Trophoblast cell (in vitro differentiated cells and primary cell): Measurements from ENCODE around the gene CELF4.

Experiments
- DNase-seq, 2 donors: peaks; one replicate each; pipeline ENCODE4 v3.0.0-alpha.2; 2016
- H2AFZ ChIP-seq: 2 replicates; pipeline ENCODE4 v1.6.1; 2013; ENCODE audit warnings: low read length, moderate library complexity, mild to moderate bottlenecking; ENCODE audit not compliant: insufficient read depth, poor library complexity
- H2AK5ac ChIP-seq: 2 replicates; pipeline ENCODE4 v1.6.1; 2013; ENCODE audit warnings: mild to moderate bottlenecking, low read length
- H2BK120ac ChIP-seq: 2 replicates; pipeline ENCODE4 v1.6.1; 2013; ENCODE audit warnings: low read length, mild to moderate bottlenecking, moderate library complexity; ENCODE audit not compliant: insufficient read depth, poor library complexity
- H2BK12ac ChIP-seq: 2 replicates; pipeline ENCODE4 v1.6.1; 2013; ENCODE audit warnings: mild to moderate bottlenecking, low read length, moderate library complexity
- H2BK5ac ChIP-seq: 2 replicates; pipeline ENCODE4 v1.6.1; 2013; ENCODE audit warnings: low read length, low read depth, moderate library complexity, mild to moderate bottlenecking; ENCODE audit not compliant: poor library complexity
- H3K14ac ChIP-seq: 2 replicates; pipeline ENCODE4 v1.6.1; 2013; ENCODE audit warnings: mild to moderate bottlenecking, low read length
- H3K18ac ChIP-seq: 2 replicates; pipeline ENCODE4 v1.6.1; 2013; ENCODE audit warnings: mild to moderate bottlenecking, low read length
- H3K23ac ChIP-seq: 2 replicates; pipeline ENCODE4 v1.6.1; 2013; ENCODE audit warnings: low read length
- H3K27ac ChIP-seq: 2 replicates; pipeline ENCODE4 v1.5.1; 2013; ENCODE audit warnings: low read depth, mild to moderate bottlenecking, inconsistent platforms, low read length, moderate library complexity
- H3K27me3 ChIP-seq: 2 replicates; pipeline ENCODE4 v1.6.1; 2013; ENCODE audit warnings: inconsistent platforms, mild to moderate bottlenecking, low read length, moderate library complexity; ENCODE audit not compliant: insufficient read depth
- H3K36me3 ChIP-seq, 2 experiments: 1 replicate in 1 of 2; 2 replicates in 1 of 2; pipeline ENCODE4 v1.6.1; 2013; ENCODE audit warnings: low read length in 2 of 2, mild to moderate bottlenecking in 2 of 2, moderate library complexity in 1 of 2; ENCODE audit not compliant: insufficient read depth in 2 of 2, control insufficient read depth in 1 of 2
- H3K4ac ChIP-seq: 2 replicates; pipeline ENCODE4 v1.6.1; 2013; ENCODE audit warnings: low read depth, mild to moderate bottlenecking, low read length, moderate library complexity
- H3K4me1 ChIP-seq, 2 experiments: 1 replicate in 1 of 2; 2 replicates in 1 of 2; pipeline ENCODE4 v1.6.1; 2013; ENCODE audit warnings: low read length in 2 of 2, mild to moderate bottlenecking in 2 of 2, moderate library complexity in 1 of 2; ENCODE audit not compliant: insufficient read depth in 2 of 2, control insufficient read depth in 1 of 2
- H3K4me2 ChIP-seq: 2 replicates; pipeline ENCODE4 v1.6.1; 2013; ENCODE audit warnings: inconsistent platforms, mild to moderate bottlenecking, low read length, moderate library complexity
- H3K4me3 ChIP-seq: 2 replicates; pipeline ENCODE4 v1.5.1; 2013; ENCODE audit warnings: mild to moderate bottlenecking, low read depth, low read length, inconsistent platforms
- H3K79me1 ChIP-seq: one replicate; pipeline ENCODE4 v1.6.1; 2013; ENCODE audit warnings: low read length
- H3K79me2 ChIP-seq: 2 replicates; pipeline ENCODE4 v1.6.1; 2013; ENCODE audit warnings: low read length, mild to moderate bottlenecking; ENCODE audit not compliant: control insufficient read depth, insufficient read depth, poor library complexity
- H3K9ac ChIP-seq: 2 replicates; pipeline ENCODE4 v1.6.1; 2013; ENCODE audit warnings: mild to moderate bottlenecking, low read length
- H3K9me3 ChIP-seq: 2 replicates; pipeline ENCODE4 v1.6.1; 2013; ENCODE audit warnings: low read depth, mild to moderate bottlenecking, control low read depth, inconsistent platforms, low read length; ENCODE audit not compliant: insufficient read depth
- H4K12ac ChIP-seq: 2 replicates; pipeline ENCODE4 v1.6.1; 2013; ENCODE audit warnings: low read depth, mild to moderate bottlenecking, low read length, moderate library complexity
- H4K8ac ChIP-seq: 2 replicates; pipeline ENCODE4 v1.6.1; 2013; ENCODE audit warnings: low read depth, mild to moderate bottlenecking, low read length, moderate library complexity
- H4K91ac ChIP-seq: one replicate; pipeline ENCODE4 v1.6.1; 2013; ENCODE audit warnings: low read depth, mild to moderate bottlenecking, low read length, moderate library complexity
- WGBS: extraction: QIAGEN DNeasy Blood & Tissue Kit; methylation state at CpG from one replicate; pipeline ENCODE4 v1.1.7; 2013; ENCODE audit warnings: missing lambda C conversion rate; ENCODE audit not compliant: insufficient read length, insufficient coverage; ENCODE audit errors: extremely low coverage; 5-methylcytosine and 5-hydroxymethylcytosine counted together

CELF4 gene

GRCh38 chr18:37512400-37512799 lies 53.2 kb downstream of the CELF4 start:
- no peak overlapping the region for H2AFZ ChIP-seq
- no peak overlapping the region for H2BK120ac ChIP-seq
- H3K27me3 ChIP-seq = no peaks in the 10 kb centered on the region
- no peak overlapping the region for H2BK12ac ChIP-seq
- H3K4me2 ChIP-seq = no peak overlapping the region
- no peaks in the 10 kb centered on the region for H3K4me1 ChIP-seq
- no peak overlapping the region for H3K27ac ChIP-seq
- no peak overlapping the region for H3K4ac ChIP-seq
- H3K36me3 ChIP-seq = no peaks in the 10 kb centered on the region
- H2BK5ac ChIP-seq = no peak overlapping the region
- no peak overlapping the region for H3K18ac ChIP-seq
- H2AK5ac ChIP-seq = no peak overlapping the region
- no peak overlapping the region for H3K14ac ChIP-seq
- peaks cover 5% of the 10 kb centered on the region for H3K9me3 ChIP-seq
- no peaks in the 10 kb centered on the region for H3K79me1 ChIP-seq
- H3K9ac ChIP-seq = no peak overlapping the region
- WGBS = no CpG with 5 or more reads among the region's 2 CpGs
- DNase-seq = no peak
- no peak overlapping the region for H3K23ac ChIP-seq
- no peak overlapping the region for H3K4me3 ChIP-seq
- H4K8ac ChIP-seq = no peak overlapping the region
- H4K91ac ChIP-seq = no peak overlapping the region
- no peak overlapping the region for H4K12ac ChIP-seq
- H3K79me2 ChIP-seq = no peaks in the 10 kb centered on the region

GRCh38 chr18:37511721-37512298 lies 53.8 kb downstream of the CELF4 start:
- no CpG with 5 or more reads among the region's 9 CpGs for WGBS
- no peaks in the 10 kb centered on the region for H3K79me2 ChIP-seq
- no peak overlapping the region for H3K18ac ChIP-seq
- H3K79me1 ChIP-seq = no peaks in the 10 kb centered on the region
- no peak for DNase-seq
- H3K4me3 ChIP-seq = no peak overlapping the region
- no peak overlapping the region for H3K4me2 ChIP-seq
- H3K4me1 ChIP-seq = peaks cover 0 to 2% of the 10 kb centered on the region in 2 experiments
- H2BK120ac ChIP-seq = no peak overlapping the region
- no peak overlapping the region for H3K23ac ChIP-seq
- H4K8ac ChIP-seq = no peak overlapping the region
- no peak overlapping the region for H3K9ac ChIP-seq
- no peak overlapping the region for H4K12ac ChIP-seq
- peaks cover 5% of the 10 kb centered on the region for H3K9me3 ChIP-seq
- H2AK5ac ChIP-seq = no peak overlapping the region
- H3K27ac ChIP-seq = no peak overlapping the region
- H4K91ac ChIP-seq = no peak overlapping the region
- H2AFZ ChIP-seq = no peak overlapping the region
- H3K27me3 ChIP-seq = no peaks in the 10 kb centered on the region
- no peak overlapping the region for H2BK5ac ChIP-seq
- no peak overlapping the region for H3K4ac ChIP-seq
- no peak overlapping the region for H2BK12ac ChIP-seq
- no peak overlapping the region for H3K14ac ChIP-seq
- H3K36me3 ChIP-seq = no peaks in the 10 kb centered on the region

DNA sequence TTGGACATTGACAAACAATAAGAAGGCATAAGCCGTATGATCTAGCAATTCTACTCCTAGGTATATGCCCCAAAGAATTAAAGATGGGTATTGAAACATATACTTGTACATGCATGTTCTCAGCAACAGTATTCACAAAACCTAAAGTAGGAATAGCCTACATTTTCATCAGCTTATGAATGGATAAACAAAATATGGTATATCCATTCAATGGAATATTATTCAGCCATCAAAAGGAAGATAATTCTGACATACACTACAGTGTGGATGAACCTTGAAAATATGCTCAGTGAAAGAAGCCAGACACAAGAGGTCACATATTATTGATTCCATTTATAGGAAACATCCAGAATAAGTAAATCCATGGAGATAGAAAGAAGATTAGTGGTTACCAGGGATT lies 56.0 kb downstream of the CELF4 start:
- no peak overlapping the region for H3K14ac ChIP-seq
- no peaks in the 10 kb centered on the region for H3K79me2 ChIP-seq
- H4K91ac ChIP-seq = no peak overlapping the region
- no peak overlapping the region for H3K23ac ChIP-seq
- H3K9ac ChIP-seq = no peak overlapping the region
- H2BK12ac ChIP-seq = no peak overlapping the region
- no peak overlapping the region for H3K18ac ChIP-seq
- no peak overlapping the region for H2BK5ac ChIP-seq
- no peak overlapping the region for H4K12ac ChIP-seq
- peaks cover 2% of the 10 kb centered on the region in 2 experiments for H3K4me1 ChIP-seq
- no peak overlapping the region for H3K4me2 ChIP-seq
- no peak overlapping the region for H2AK5ac ChIP-seq
- no peak overlapping the region for H3K27ac ChIP-seq
- no peak overlapping the region for H2BK120ac ChIP-seq
- peaks cover 5% of the 10 kb centered on the region for H3K9me3 ChIP-seq
- H3K4me3 ChIP-seq = no peak overlapping the region
- no CpG with 5 or more reads among the region's 1 CpG for WGBS
- H3K27me3 ChIP-seq = no peaks in the 10 kb centered on the region
- no peaks in the 10 kb centered on the region for H3K79me1 ChIP-seq
- no peak for DNase-seq
- no peak overlapping the region for H2AFZ ChIP-seq
- H3K4ac ChIP-seq = no peak overlapping the region
- no peak overlapping the region for H4K8ac ChIP-seq
- no peaks in the 10 kb centered on the region for H3K36me3 ChIP-seq

DNA sequence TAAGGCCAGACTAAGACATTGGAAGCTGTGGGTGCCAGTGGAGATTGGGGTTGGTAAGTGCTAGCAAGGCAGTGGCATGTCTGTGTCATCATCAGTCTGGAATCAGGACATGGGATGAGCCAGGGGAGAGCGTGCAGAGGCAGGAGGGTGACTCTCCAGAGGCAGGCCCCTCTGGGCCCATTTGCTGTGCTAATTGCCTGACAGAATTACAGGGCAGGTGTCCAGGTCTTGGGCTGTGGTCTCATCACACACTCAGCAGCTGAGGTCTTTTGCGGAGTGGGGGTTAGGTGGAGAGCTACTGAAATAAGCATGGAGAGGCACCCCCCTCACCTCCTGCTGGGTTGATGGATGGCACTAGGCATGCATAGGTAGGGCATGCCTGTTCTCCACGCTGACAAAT lies 57.4 kb downstream of the CELF4 start:
- Histone ChIP-seq H3K23ac (no peak overlapping the region), H3K9ac (no peak overlapping the region), H3K79me2 (no peaks in the 10 kb centered on the region), H3K36me3 (no peaks in the 10 kb centered on the region), H2AFZ (no peak overlapping the region), H3K27ac (no peak overlapping the region), H2BK12ac (no peak overlapping the region), H2BK120ac (no peak overlapping the region), H4K12ac (no peak overlapping the region), H3K9me3 (peaks cover 5% of the 10 kb centered on the region), H4K8ac (no peak overlapping the region), H4K91ac (no peak overlapping the region), H2BK5ac (no peak overlapping the region), H3K14ac (no peak overlapping the region), H3K79me1 (no peaks in the 10 kb centered on the region), H3K4ac (no peak overlapping the region), H3K4me2 (no peak overlapping the region), H2AK5ac (no peak overlapping the region), H3K18ac (no peak overlapping the region), H3K4me1 (peaks cover 2% of the 10 kb centered on the region in 2 experiments), H3K27me3 (no peaks in the 10 kb centered on the region), H3K4me3 (no peak overlapping the region)
- whole genome bisulfite sequencing = no CpG with 5 or more reads among the region's 3 CpGs
- no peak for DNase-seq
